Endothelial cell of umbilical vein (primary cell): ENCODE results near the gene MAL. TPM values are rescaled to one million over a fixed set of nuclear protein-coding genes. Genes with fewer than 3 reads are reported as not detected.

Source experiments
- BruUV-seq: library from RNA; stranded (reverse); fragments of 400-500 nt; replicated peaks from 2 replicates; lab custom pipeline; 2021; lab: Mats Ljungman, UMichigan
- CTCF ChIA-PET: fragments of 300-600, 350-600 bp; sonication (Branson Sonifier 250); formaldehyde crosslinking; loops from one replicate; lab custom pipeline; 2021; ENCODE audit warnings: antibody characterized with exemption, inconsistent platforms; lab: Charles Lee
- POLR2A ChIA-PET: fragments of 300-600, 350-600 bp; sonication (Branson Sonifier 250); formaldehyde crosslinking; loops from one replicate; lab custom pipeline; 2021; ENCODE audit warnings: antibody characterized with exemption, inconsistent platforms; lab: Charles Lee
- DNase-seq: peaks from one replicate; pipeline ENCODE4 v3.0.0-alpha.2; 2011; ENCODE audit warnings: low read depth, low spot score
- FAIRE-seq: peaks from 2 replicates; lab custom pipeline; 2011; peaks lifted over from hg19 to GRCh38; lab: Jason Lieb, UNC
- H2AFZ ChIP-seq: 2 replicates; pipeline ENCODE4 v1.6.0; 2012; ENCODE audit warnings: low read depth, low read length, control low read depth, inconsistent platforms
- H3K27ac ChIP-seq: 2 replicates; pipeline ENCODE4 v1.5.1; 2011; ENCODE audit warnings: low read depth, mild to moderate bottlenecking, control low read depth, low read length, moderate library complexity; ENCODE audit not compliant: insufficient read depth
- H3K27me3 ChIP-seq, 2 experiments: 2 replicates each; pipeline versions ENCODE4 v1.6.0 to v1.6.1; 2011; ENCODE audit warnings: low read length in 2 of 2, mixed read lengths in 1 of 2; ENCODE audit not compliant: control insufficient read depth in 2 of 2, insufficient read depth in 2 of 2
- H3K36me3 ChIP-seq, 2 experiments: 2 replicates in 1 of 2; 3 replicates in 1 of 2; pipeline ENCODE4 v1.5.1; 2011; ENCODE audit warnings: low read length in 2 of 2, mild to moderate bottlenecking in 1 of 2, moderate library complexity in 1 of 2; ENCODE audit not compliant: control insufficient read depth in 2 of 2, insufficient read depth in 2 of 2; ENCODE audit errors: extremely low read depth in 1 of 2
- H3K4me1 ChIP-seq: 3 replicates; pipeline ENCODE4 v1.5.1; 2011; ENCODE audit warnings: mild to moderate bottlenecking, low read length; ENCODE audit not compliant: control insufficient read depth, insufficient read depth; ENCODE audit errors: extremely low read depth
- H3K4me2 ChIP-seq: 2 replicates; pipeline ENCODE4 v1.6.1; 2011; ENCODE audit warnings: low read length, control low read depth, mixed read lengths; ENCODE audit not compliant: insufficient read depth
- H3K4me3 ChIP-seq, 3 experiments: fragments of 200-600 bp in 1 of 3; sonication (generic), shearing (Covaris generic) in 1 of 3; replicated peaks in 1 of 3; 2 replicates each; pipeline ENCODE4 v1.5.1; 2011 to 2016; ENCODE audit warnings: control low read depth in 3 of 3, low read length in 3 of 3, mild to moderate bottlenecking in 2 of 3, inconsistent platforms in 1 of 3, low read depth in 1 of 3, moderate library complexity in 1 of 3; ENCODE audit not compliant: insufficient read depth in 1 of 3
- H3K79me2 ChIP-seq: 2 replicates; pipeline ENCODE4 v1.6.0; 2012; ENCODE audit warnings: low read length, inconsistent platforms; ENCODE audit not compliant: control insufficient read depth, insufficient read depth
- H3K9ac ChIP-seq: replicated peaks from 2 replicates; pipeline ENCODE3; 2011; ENCODE audit warnings: low read length, control low read depth; ENCODE audit not compliant: insufficient read depth; ENCODE audit errors: extremely low read depth
- H3K9me1 ChIP-seq: replicated peaks from 3 replicates; pipeline ENCODE4 v1.6.0; 2011; ENCODE audit warnings: mild to moderate bottlenecking, low read length; ENCODE audit not compliant: control insufficient read depth, insufficient read depth; ENCODE audit errors: extremely low read depth
- H3K9me3 ChIP-seq: replicated peaks from 2 replicates; pipeline ENCODE4 v1.5.1; 2012; ENCODE audit warnings: low read length, inconsistent platforms; ENCODE audit not compliant: control insufficient read depth, insufficient read depth
- H4K20me1 ChIP-seq: replicated peaks from 2 replicates; pipeline ENCODE3; 2011; ENCODE audit warnings: mild to moderate bottlenecking, low read length; ENCODE audit not compliant: control insufficient read depth, insufficient read depth; ENCODE audit errors: extremely low read depth
- JUN ChIP-seq: IDR thresholded peaks from 2 replicates; pipeline ENCODE4 v1.6.1; 2011; ENCODE audit warnings: borderline replicate concordance, low read depth; ENCODE audit not compliant: insufficient read length, insufficient read depth
- MAX ChIP-seq: IDR thresholded peaks from 2 replicates; pipeline ENCODE4 v1.6.1; 2011; ENCODE audit not compliant: insufficient read depth, insufficient read length
- MYC ChIP-seq: IDR thresholded peaks from one replicate; pipeline ENCODE4 v1.6.1; 2011; ENCODE audit warnings: mild to moderate bottlenecking, low read depth, low read length
- POLR2AphosphoS5 ChIP-seq: IDR thresholded peaks from 2 replicates; pipeline ENCODE4 v1.6.1; 2012; ENCODE audit warnings: low read depth, mild to moderate bottlenecking, control low read depth, low read length, moderate library complexity; ENCODE audit not compliant: insufficient read depth
- dilution Hi-C: fragments of 300-500 bp; cut with MboI; formaldehyde crosslinking; loops from one replicate; pipeline ENCODE4 v1.15.0; 2019; ENCODE audit warnings: low sequenced_read_pairs; ENCODE audit not compliant: extremely low pct_ligation_motif_present
- intact Hi-C: fragments of 100-400 bp; cut with micrococcal nuclease; formaldehyde crosslinking; loops from one replicate; pipeline ENCODE4 v1.10.0; 2022
- polyA plus RNA-seq, 4 experiments: library from polyadenylated mRNA; depleted of rRNA in 3 of 4; stranded (reverse) in 3 of 4; unstranded in 1 of 4; fragments of >200 nt; gene quantifications; 2 replicates each; pipeline versions ENCODE4 v1.2.1 to v1.2.3, GENCODE V29; 2011 to 2012; ENCODE audit warnings: missing spikeins in 1 of 4
- total RNA-seq: library from RNA; stranded (reverse); gene quantifications from 2 replicates; pipeline ENCODE4 v1.2.3, GENCODE V29; 2021
- TF ChIP-seq, protein P1 (sequence below), 2 donors: IDR thresholded peaks; 1 replicate in 1 of 2; 2 replicates in 1 of 2; pipeline ENCODE4 v1.5.1; 2011; ENCODE audit warnings: low read length in 2 of 2, mild to moderate bottlenecking in 2 of 2, moderate library complexity in 2 of 2, control low read depth in 1 of 2, inconsistent platforms in 1 of 2, low read depth in 1 of 2; ENCODE audit not compliant: insufficient read depth in 1 of 2; ENCODE audit errors: extremely low read depth in 1 of 2

Gene MAL
- total and polyA plus RNA-seq, 2 donors (not counting 3 experiments of a cell fraction or from before 2014, with no cell fraction given): not detected

DNA sequence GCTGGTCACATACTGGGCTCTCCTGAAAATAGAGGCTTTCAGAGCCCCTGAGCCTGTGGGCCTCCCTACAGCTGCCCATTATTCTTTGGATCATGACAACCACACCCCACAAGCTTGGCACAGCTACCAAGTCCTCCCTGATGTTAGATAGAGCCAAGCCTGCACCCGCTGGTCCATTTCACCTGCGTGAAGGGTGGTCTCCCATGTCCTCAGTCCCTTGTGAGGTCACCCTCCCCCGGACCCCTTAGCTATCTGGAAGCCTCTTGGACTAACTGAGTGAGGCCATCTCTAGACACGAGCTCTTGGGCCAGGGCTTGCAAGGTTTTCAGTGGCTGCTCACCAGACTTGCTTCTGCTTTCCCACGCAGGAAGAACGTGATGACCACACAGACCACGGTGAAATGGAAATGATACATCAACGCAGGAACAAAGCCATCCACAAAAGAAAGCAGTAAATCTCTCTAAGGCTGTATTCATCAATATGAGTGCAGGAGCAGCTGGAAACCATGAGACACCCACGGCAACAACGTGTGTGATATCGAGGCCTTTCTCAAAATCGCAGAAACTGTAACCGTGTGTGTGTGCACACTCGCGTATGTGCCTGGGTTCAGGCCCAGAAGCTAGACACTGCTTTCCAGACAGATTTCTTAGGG is 10.1 kb upstream of the MAL start:
- Histone ChIP-seq H3K79me2 (no peaks in the 10 kb centered on the region), H2AFZ (no peak overlapping the region), H4K20me1 (no peaks in the 10 kb centered on the region), H3K4me2 (no peak overlapping the region), H3K9me1 (no peaks in the 10 kb centered on the region), H3K27me3 (no peaks in the 10 kb centered on the region), H3K9ac (no peak overlapping the region), H3K36me3 (no peaks in the 10 kb centered on the region), H3K27ac (no peak overlapping the region), H3K4me1 (no peaks in the 10 kb centered on the region), H3K9me3 (no peaks in the 10 kb centered on the region), H3K4me3 (no peak overlapping the region)
- intact Hi-C loops (no loop called here), dilution Hi-C loops (no loop called here)
- ChIA-PET CTCF (interaction anchor here (1.2 kb wide), 1 partner anchor 12 kb away, joined by 3 read pairs; no protein-coding TSS in a partner anchor), POLR2A (no interaction called here)
- no TSS peak for BruUV-seq
- TF ChIP-seq MYC (no peak), MAX (no peak), POLR2AphosphoS5 (no peak), JUN (no peak)
- TF ChIP-seq, protein P1, sequence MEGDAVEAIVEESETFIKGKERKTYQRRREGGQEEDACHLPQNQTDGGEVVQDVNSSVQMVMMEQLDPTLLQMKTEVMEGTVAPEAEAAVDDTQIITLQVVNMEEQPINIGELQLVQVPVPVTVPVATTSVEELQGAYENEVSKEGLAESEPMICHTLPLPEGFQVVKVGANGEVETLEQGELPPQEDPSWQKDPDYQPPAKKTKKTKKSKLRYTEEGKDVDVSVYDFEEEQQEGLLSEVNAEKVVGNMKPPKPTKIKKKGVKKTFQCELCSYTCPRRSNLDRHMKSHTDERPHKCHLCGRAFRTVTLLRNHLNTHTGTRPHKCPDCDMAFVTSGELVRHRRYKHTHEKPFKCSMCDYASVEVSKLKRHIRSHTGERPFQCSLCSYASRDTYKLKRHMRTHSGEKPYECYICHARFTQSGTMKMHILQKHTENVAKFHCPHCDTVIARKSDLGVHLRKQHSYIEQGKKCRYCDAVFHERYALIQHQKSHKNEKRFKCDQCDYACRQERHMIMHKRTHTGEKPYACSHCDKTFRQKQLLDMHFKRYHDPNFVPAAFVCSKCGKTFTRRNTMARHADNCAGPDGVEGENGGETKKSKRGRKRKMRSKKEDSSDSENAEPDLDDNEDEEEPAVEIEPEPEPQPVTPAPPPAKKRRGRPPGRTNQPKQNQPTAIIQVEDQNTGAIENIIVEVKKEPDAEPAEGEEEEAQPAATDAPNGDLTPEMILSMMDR (IDR thresholded peaks at IDR 0.05; ENCODE audit: extremely low read depth in 1 of 2, insufficient read depth in 1 of 2, low read depth in 1 of 2, low read length in 2 of 2): no peak
- no peak for FAIRE-seq
- DNase-seq: no peak
